Activated CD4-positive, alpha-beta T cell treated with anti-CD3 and anti-CD28 coated beads, Interleukin-2, amount 50 U/mL, for 16 hours (primary cell): ENCODE measurements around the gene RAD51B.
"Not testable (repeated sequence)": the region's sequence is repeated elsewhere in the genome, so short reads cannot be mapped to it uniquely, and the experiment has no call there.

ENCODE experiments used
- DNase-seq: peaks from one replicate; pipeline ENCODE4 v3.0.0-alpha.2; 2020

The RAD51B gene

DNA sequence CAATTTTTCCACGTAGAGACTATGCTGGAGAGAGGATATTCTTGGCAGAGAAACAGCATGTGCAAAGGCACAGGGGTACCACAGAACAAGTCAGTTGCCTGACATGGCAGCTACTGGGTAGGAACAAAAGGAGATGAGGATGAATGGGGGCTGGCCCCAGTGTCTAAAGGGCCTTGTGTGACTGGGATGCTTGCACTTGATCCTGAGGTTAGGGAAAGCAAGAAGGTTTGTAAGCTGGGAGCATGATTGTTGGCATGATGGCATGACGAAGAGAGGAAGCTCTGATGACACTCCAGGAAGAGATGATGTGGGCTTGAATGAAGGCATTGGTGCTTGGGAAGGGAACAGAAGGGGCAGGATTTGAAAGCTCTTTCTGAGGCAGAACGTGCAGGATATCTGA lies 834.2 kb downstream of the RAD51B start:
- no peak for DNase-seq

DNA sequence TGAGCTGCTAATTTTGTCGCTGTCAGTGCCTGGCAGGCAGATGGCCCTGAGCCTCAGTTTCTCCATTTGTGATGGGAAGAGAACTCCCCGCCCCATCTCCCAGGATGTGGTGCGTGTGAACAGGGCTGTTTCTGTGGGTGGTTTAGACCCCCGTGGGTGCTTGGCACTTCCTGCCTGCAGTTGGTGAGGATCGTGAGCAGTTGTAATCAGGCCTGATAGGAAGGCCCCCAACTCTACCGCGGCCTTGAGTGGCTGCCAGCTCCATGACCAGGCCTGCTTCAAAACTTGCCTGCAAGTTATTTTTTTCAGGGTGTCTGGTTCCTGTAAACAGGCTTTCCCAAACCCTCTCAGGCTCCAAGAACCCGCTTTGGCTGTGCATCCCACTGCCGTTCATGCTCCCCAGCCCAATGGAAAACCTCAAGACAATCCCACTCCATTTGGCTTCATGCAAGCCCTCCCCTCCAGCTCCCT lies 834.9 kb downstream of the RAD51B start:
- no peak for DNase-seq

DNA sequence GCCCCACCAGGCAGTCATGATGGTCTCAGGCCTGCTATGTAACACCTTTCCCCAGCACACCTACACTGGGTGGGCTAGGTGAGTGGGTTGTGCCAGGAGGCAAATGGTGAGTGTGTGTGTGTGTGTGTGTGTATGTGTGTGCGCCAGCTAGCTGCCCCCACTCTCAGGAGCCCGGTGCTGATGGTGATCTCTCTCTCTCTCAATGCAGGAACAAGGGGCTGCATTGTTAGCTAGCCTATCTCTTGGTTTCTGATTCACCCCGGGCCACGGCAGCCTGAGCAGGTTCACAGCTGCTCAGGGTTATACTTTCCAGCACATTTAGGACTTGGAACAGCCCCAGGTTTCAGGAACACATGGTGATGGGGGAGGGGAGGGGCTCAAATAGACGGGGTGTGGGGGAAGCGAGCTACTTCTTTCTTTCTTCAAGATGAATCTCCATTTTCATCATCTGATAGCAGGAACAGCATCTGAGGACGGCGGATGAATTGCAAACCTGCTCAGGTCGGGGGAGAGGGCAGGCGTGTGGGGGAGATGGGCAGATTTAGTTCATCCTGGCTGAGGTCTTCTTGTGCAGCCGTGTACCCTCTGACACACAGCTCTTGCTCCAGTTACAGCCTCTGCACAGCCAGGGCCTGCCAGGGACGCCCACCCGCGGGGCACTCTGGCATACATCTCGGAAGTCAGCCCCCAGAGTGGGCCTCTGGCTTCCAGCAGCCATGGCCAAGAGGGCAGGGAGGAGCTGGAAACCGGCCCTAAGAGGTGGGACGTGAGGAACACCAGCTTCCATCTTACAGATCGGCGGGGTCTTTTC lies 835.6 kb downstream of the RAD51B start:
- DNase-seq: no peak

DNA sequence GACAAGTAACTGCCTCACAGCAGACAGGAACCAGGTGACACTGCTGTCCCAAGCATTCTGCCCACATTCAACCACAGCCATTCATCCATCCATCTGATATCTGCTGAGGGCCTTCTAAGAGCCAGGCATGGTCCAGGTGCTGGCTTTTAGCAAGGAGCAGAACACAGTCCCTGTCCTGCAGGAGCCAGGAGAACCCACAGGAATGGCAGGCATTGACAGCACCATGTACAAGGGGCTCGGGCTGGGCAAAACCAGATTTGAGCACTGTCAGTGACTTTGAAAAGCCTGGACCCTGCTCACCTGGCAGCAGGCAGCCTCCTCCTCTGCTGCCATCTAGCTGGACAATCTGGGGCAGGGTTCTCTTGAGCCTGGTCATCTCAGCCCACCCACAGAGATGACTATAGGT lies 836.3 kb downstream of the RAD51B start:
- no peak for DNase-seq

DNA sequence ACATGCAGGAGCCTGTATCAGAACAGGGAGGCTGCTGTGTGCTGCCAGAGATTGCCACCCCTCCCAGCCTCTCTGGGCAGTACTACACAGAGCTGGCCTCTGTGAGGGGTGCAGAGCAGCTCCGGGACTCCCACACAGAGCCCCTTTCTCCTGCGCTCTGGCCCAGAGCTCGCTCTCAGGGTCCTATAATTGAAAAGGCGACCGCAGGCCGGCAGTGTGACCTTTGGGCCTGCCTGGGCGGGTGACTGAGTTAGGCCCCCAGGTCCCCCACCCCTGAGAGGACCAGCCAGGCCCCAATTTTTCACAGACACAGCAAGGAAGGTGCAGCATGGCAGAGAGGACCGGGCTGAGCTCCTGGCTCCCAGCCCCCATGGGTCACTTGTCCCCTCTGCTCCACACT lies 836.9 kb downstream of the RAD51B start:
- DNase-seq: no peak

- DNase-seq: no peak
These were observed 837.9 kb downstream of the RAD51B start for GRCh38 chr14:68657300-68658028.

- DNase-seq: no peak
These were observed 838.5 kb downstream of the RAD51B start for GRCh38 chr14:68658029-68658509.

DNA sequence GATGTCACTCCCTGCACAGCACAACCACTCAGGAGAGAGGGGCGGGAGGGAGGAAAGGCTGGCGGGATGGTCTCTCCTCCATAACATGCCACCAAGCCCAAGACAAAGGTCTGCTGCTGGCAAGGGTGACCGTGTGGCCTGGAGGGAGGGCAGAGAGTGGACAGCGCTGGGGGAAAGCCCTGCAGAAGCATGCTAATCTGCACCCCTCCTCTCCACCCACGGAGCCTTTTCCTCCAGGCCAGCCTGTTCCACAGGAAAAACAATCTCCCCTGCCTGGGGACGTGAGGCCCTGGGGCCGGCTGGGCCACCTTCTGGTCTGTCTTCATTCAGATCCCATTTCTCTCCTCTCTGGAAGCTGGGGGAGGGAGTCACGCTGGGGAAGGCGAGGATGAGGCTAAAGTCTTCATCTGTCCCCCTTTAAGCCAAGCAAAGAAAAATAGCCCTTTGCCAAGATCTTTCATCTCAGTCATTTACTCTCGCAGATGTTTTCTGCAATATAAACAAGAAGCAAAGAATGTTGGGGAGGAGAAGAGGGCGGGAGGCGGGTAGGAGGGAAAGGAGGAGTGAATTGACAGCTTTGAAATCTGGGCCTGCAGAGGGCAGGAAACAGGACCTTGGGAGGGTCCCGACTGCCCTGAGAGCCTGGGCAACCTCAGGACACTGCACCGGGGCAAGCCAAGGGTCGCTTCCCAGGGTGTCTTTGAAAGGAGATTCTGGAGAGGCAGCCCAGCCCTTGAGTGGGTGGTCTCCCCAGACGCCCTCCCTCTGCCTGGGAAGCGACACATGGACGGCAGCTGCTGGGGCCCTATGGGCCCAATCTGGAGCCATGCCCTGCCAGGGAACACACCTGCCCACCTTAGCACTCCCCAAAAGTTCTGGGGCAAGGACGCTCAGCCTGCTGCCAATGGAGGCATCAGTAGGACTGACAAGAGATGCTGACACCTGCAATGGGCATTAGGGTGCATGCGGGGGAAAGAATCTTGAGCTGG lies 839.7 kb downstream of the RAD51B start:
- DNase-seq: no peak

DNA sequence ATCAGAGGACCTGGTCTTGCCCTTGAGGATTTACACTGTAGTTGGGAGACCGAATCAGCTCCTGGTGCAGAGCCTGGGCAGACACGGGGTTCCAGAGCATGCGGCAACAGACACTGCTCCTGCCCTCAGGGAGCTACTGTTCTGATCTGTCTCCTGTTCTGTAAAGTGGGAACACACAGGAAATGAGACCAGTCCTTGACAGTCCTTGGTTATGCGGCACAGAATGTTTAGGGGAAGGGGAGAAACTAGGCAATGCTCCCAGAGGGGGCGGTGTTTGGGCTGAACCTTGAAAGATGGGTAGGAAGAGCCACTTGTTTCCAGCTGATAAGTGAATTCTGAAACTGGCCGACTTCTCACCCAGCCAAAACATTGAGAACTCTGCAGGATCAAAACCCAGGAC lies 840.9 kb downstream of the RAD51B start:
- DNase-seq: no peak

- no peak for DNase-seq
These were observed 841.9 kb downstream of the RAD51B start for GRCh38 chr14:68661226-68662225.

- DNase-seq: no peak
These were observed 842.8 kb downstream of the RAD51B start for GRCh38 chr14:68662392-68662791.

DNA sequence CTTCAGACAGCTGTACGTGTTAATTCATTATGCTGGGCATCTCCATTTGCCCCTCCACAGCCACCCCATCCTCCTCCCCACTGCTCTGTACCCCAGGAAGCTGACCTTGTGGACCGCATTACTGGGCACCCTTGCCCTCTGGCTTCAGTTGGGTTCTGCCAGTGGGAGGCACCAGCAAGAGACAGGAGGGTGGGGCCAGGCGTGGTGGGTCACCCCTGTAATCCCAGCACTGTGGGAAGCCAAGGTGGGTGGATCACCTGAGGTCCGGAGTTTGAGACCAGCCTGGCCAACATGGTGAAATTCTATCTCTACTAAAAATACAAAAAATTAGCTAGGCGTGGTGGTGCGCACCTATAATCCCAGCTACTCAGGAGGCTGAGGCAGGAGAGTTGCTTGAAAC lies 843.2 kb downstream of the RAD51B start:
- DNase-seq: not testable (repeated sequence)

GRCh38 chr14:68663385-68664076 lies 844.0 kb downstream of the RAD51B start:
- peak; percentile 88 for DNase-seq

- DNase-seq: peak; percentile 75
These were observed 844.7 kb downstream of the RAD51B start for GRCh38 chr14:68664225-68664681.

DNA sequence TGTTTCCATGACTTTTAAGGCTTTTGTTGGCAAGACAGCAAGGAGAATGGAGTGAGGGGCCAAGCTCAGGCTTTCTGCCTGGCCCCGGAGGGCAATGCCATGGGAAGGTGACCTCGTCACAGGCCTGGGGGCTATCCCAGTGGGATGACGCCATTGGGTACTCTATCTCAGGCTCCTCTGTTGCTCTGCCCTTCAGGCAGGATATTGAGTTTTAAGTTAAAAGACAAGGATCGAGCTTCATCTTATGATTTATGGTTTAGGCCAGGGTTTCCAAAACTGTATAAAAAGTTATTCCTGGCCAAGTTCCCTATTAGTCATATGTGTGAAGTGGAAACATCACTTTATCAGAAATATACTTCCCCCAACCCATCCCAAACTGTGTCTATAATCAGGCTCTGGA lies 845.6 kb downstream of the RAD51B start:
- no peak for DNase-seq

- DNase-seq: no peak
These were observed 846.2 kb downstream of the RAD51B start for GRCh38 chr14:68665792-68666204.

DNA sequence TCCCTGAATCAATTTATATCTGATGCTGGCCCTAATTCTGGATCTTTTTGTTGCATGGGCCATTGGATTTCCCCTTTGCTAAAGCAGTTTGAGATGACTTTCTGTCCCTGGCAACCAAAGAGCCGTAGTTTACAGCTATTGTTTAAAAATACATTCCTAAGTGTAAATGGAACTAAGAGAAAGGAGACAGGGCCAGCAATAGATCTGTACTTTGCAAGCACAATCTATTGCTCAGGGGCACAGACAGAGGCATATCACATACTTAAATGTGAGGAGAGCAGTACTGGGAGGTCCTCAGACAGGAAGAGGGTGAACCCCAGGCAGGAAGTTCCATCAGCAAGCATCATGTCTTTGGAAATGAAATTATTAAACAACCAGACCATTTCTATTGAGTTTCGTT lies 846.7 kb downstream of the RAD51B start:
- DNase-seq: no peak

DNA sequence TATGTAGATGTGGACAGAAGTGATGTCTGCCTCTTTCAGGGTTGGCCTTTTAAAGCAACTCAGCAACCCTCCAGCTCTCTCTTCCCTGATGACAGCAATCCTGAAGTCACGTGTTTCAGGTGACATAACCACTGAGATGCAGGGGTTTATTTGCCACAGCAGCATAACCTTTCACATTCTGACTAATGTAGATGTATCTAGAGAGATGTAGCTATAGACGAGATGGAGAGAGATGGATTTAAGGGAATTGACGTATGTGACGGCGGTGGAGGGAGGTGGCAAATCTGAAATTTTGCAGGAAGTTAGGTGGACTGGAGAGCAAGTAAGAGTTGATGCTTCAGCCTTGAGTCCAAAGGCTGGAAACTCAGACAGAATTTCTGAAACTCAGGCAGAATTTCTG lies 847.3 kb downstream of the RAD51B start:
- no peak for DNase-seq

DNA sequence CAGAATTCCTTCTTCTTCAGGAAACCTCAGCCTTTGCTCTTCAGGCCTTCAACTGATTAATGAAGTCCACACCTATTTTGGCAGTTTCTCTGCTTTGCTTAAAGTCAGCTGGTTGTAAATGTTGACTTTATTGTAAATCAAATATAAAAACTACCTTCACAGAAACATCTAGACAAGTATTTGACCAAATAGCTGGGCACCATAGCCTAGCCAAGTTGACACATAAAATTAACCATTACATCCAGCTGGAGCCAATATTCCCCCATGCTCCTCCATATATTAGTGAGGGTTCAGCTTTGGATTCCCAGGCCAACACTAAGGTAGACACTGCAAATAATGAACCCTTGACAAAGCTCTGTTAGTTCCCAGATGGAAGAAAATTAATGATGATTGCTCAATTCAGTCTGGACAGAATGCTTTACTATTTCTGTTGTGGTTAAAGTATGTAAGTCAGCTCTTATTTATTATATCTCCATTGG lies 847.8 kb downstream of the RAD51B start:
- no peak for DNase-seq

GRCh38 chr14:68668028-68668427 lies 848.4 kb downstream of the RAD51B start:
- no peak for DNase-seq

DNA sequence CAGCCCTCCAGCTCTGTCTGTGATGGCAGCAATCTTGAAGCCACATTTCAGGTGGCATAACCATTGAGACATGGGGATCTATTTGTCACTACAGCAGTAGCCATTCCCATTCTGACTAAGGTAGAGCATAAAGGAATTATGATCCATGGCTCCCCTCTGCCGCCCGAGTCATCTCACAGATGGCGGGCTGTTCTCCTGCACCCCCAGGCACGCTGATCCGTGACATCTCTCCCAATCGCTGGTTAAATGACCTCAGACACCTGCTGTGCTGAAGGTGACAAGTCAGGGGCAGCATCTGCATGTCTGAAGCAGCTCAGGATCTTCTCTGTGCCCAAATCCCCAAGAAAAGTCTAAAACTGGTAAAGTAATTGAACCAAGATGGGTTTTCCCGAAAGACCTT lies 849.0 kb downstream of the RAD51B start:
- DNase-seq: no peak
